Measurements from ENCODE around the gene AHCYL2. TPM values are rescaled to one million over a fixed set of nuclear protein-coding genes. Genes with fewer than 3 reads are reported as not detected.
A peak's percentile ranks its signal among the peaks of the same experiment; 100 is the strongest.
"Not testable (repeated sequence)": the region's sequence is repeated elsewhere in the genome, so short reads cannot be mapped to it uniquely, and the experiment has no call there.

AHCYL2 gene
- total RNA-seq, 1 donor from 2014 or later, result 12.0 TPM

- Histone ChIP-seq H3K27ac (ENCODE audit: low read depth, low read length) (peak overlapping the region; percentile 64), H3K36me3 (ENCODE audit: control insufficient read depth in 3 of 3, insufficient read depth in 3 of 3, low read length in 3 of 3) (peaks cover 2 to 3% (median 3%) of the 10 kb centered on the region in 3 donors), H3K9ac (ENCODE audit: low read depth in 1 of 3, low read length in 3 of 3) (peak overlapping the region; percentile 5 to 57 (median 33)), H3K4me1 (ENCODE audit: control insufficient read depth in 3 of 3, insufficient read depth in 3 of 3, low read length in 3 of 3) (peaks cover 15 to 24% (median 21%) of the 10 kb centered on the region in 3 donors), H3K9me3 (ENCODE audit: control insufficient read depth in 3 of 3, low read length in 3 of 3) (no peaks in the 10 kb centered on the region), H3K4me3 (ENCODE audit: low read length in 3 of 3) (no peak overlapping the region), H3K27me3 (ENCODE audit: control insufficient read depth in 3 of 3, insufficient read depth in 3 of 3, low read length in 3 of 3) (no peaks in the 10 kb centered on the region)
Observed at GRCh38 chr7:129401228-129401966, 176.6 kb downstream of the AHCYL2 start.

DNA sequence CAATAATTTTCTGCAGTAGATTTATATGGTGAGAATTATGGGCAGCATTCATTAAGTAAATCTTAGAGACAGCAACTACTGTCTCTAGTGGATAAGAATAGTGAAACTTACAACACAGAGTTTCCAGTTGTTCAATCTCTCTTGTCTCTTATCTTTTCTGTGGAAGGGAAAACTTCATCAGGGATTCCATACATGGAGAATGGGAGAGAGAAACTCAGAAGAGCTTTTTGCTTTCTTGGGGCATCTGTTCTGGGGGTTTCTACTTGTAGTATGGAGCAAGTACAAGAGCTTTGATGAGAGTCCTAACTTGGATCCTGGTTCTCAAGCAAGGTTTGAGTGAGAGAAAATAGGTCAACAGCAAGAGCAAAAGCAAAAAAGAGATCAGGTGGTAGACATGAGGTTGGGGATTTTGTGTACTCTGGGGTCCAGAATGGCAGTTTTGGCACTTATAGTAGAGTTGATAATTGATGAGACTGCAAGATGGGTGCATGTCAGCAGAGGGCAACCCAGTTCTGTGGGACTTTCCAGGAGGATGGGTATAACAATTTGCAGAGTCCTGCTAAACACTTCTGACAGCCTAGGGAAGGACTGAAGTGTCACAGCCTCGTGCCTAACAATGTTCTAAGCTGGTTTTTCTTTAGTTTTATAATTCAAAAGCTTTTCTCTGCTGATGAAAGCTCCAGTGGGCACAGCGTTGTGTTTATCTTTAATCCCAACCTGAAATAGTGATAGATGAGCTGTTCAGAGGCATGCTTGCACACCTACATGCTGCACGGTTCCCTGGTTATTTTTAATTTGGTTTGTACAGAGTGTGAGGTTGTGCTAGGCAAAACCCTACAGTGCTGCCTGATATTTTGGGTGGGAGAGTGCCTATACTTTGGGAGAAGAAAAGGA is 177.4 kb downstream of the AHCYL2 start:
- Histone ChIP-seq H3K27me3 (ENCODE audit: control insufficient read depth in 3 of 3, insufficient read depth in 3 of 3, low read length in 3 of 3) (no peaks in the 10 kb centered on the region), H3K36me3 (ENCODE audit: control insufficient read depth in 3 of 3, insufficient read depth in 3 of 3, low read length in 3 of 3) (peaks cover 2 to 5% (median 3%) of the 10 kb centered on the region in 3 donors), H3K4me3 (ENCODE audit: low read length in 3 of 3) (no peak overlapping the region), H3K27ac (ENCODE audit: low read depth, low read length) (peak overlapping the region; percentile 64), H3K4me1 (ENCODE audit: control insufficient read depth in 3 of 3, insufficient read depth in 3 of 3, low read length in 3 of 3) (peaks cover 15 to 24% (median 21%) of the 10 kb centered on the region in 3 donors), H3K9me3 (ENCODE audit: control insufficient read depth in 3 of 3, low read length in 3 of 3) (no peaks in the 10 kb centered on the region), H3K9ac (ENCODE audit: low read depth in 1 of 3, low read length in 3 of 3) (peak overlapping the region in 1 of 3 donors; percentile 3)

GRCh38 chr7:129405527-129405926 is 180.7 kb downstream of the AHCYL2 start:
- H3K36me3 ChIP-seq (ENCODE audit: control insufficient read depth in 3 of 3, insufficient read depth in 3 of 3, low read length in 3 of 3), result peaks cover 2 to 7% (median 6%) of the 10 kb centered on the region in 3 donors
- H3K27me3 ChIP-seq (ENCODE audit: control insufficient read depth in 3 of 3, insufficient read depth in 3 of 3, low read length in 3 of 3), result no peaks in the 10 kb centered on the region
- no peak overlapping the region for H3K27ac ChIP-seq (ENCODE audit: low read depth, low read length)
- H3K9me3 ChIP-seq (ENCODE audit: control insufficient read depth in 3 of 3, low read length in 3 of 3), result no peaks in the 10 kb centered on the region
- no peak overlapping the region for H3K9ac ChIP-seq (ENCODE audit: low read depth in 1 of 3, low read length in 3 of 3)
- H3K4me1 ChIP-seq (ENCODE audit: control insufficient read depth in 3 of 3, insufficient read depth in 3 of 3, low read length in 3 of 3), result peaks cover 15 to 21% (median 19%) of the 10 kb centered on the region in 3 donors
- H3K4me3 ChIP-seq (ENCODE audit: low read length in 3 of 3), result no peak overlapping the region

- not testable (repeated sequence) for H3K4me1 ChIP-seq (ENCODE audit: control insufficient read depth in 3 of 3, insufficient read depth in 3 of 3, low read length in 3 of 3); H3K27me3 ChIP-seq (ENCODE audit: control insufficient read depth in 3 of 3, insufficient read depth in 3 of 3, low read length in 3 of 3); H3K9ac ChIP-seq (ENCODE audit: low read depth in 1 of 3, low read length in 3 of 3); H3K9me3 ChIP-seq (ENCODE audit: control insufficient read depth in 3 of 3, low read length in 3 of 3); H3K36me3 ChIP-seq (ENCODE audit: control insufficient read depth in 3 of 3, insufficient read depth in 3 of 3, low read length in 3 of 3); H3K4me3 ChIP-seq (ENCODE audit: low read length in 3 of 3); H3K27ac ChIP-seq (ENCODE audit: low read depth, low read length)
Observed at GRCh38 chr7:129410238-129410637, 185.4 kb downstream of the AHCYL2 start.

DNA sequence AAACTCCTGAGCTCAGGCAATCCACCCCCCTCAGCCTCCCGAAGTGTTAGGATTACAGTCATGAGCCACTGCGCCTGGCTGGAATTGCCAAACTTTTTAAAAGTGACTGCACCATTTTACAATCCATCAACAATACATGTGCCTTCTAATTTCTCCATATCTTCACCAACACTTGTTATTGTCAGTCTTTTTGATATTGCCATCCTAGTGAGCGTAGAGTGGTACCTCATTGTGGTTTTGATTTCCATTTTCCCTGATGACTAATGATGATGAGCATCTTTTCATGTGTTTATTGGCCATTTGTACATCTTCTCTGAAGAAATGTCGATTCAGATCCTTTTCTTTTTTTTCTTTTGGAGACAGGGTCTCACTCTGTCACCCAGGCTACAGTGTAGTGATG is 187.7 kb downstream of the AHCYL2 start:
- peaks cover 0 to 5% (median 3%) of the 10 kb centered on the region in 3 donors for H3K4me1 ChIP-seq (ENCODE audit: control insufficient read depth in 3 of 3, insufficient read depth in 3 of 3, low read length in 3 of 3)
- no peak overlapping the region for H3K27ac ChIP-seq (ENCODE audit: low read depth, low read length)
- no peaks in the 10 kb centered on the region for H3K27me3 ChIP-seq (ENCODE audit: control insufficient read depth in 3 of 3, insufficient read depth in 3 of 3, low read length in 3 of 3)
- H3K9me3 ChIP-seq (ENCODE audit: control insufficient read depth in 3 of 3, low read length in 3 of 3), result no peaks in the 10 kb centered on the region
- H3K4me3 ChIP-seq (ENCODE audit: low read length in 3 of 3), result no peak overlapping the region
- no peak overlapping the region for H3K9ac ChIP-seq (ENCODE audit: low read depth in 1 of 3, low read length in 3 of 3)
- H3K36me3 ChIP-seq (ENCODE audit: control insufficient read depth in 3 of 3, insufficient read depth in 3 of 3, low read length in 3 of 3), result peaks cover 5 to 8% (median 8%) of the 10 kb centered on the region in 3 donors

- Histone ChIP-seq H3K9ac (ENCODE audit: low read depth in 1 of 3, low read length in 3 of 3) (no peak overlapping the region), H3K36me3 (ENCODE audit: control insufficient read depth in 3 of 3, insufficient read depth in 3 of 3, low read length in 3 of 3) (peaks cover 3 to 6% (median 6%) of the 10 kb centered on the region in 3 donors), H3K27me3 (ENCODE audit: control insufficient read depth in 3 of 3, insufficient read depth in 3 of 3, low read length in 3 of 3) (no peaks in the 10 kb centered on the region), H3K4me1 (ENCODE audit: control insufficient read depth in 3 of 3, insufficient read depth in 3 of 3, low read length in 3 of 3) (peaks cover 2 to 5% (median 4%) of the 10 kb centered on the region in 3 donors), H3K9me3 (ENCODE audit: control insufficient read depth in 3 of 3, low read length in 3 of 3) (no peaks in the 10 kb centered on the region), H3K4me3 (ENCODE audit: low read length in 3 of 3) (no peak overlapping the region), H3K27ac (ENCODE audit: low read depth, low read length) (no peak overlapping the region)
Observed at GRCh38 chr7:129417073-129417472, 192.2 kb downstream of the AHCYL2 start.

- Histone ChIP-seq H3K4me1 (ENCODE audit: control insufficient read depth in 3 of 3, insufficient read depth in 3 of 3, low read length in 3 of 3) (peaks cover 12 to 19% (median 12%) of the 10 kb centered on the region in 3 donors), H3K4me3 (ENCODE audit: low read length in 3 of 3) (peak overlapping the region in 1 of 3 donors; percentile 34), H3K9me3 (ENCODE audit: control insufficient read depth in 3 of 3, low read length in 3 of 3) (no peaks in the 10 kb centered on the region), H3K36me3 (ENCODE audit: control insufficient read depth in 3 of 3, insufficient read depth in 3 of 3, low read length in 3 of 3) (peaks cover 6 to 17% (median 11%) of the 10 kb centered on the region in 3 donors), H3K27me3 (ENCODE audit: control insufficient read depth in 3 of 3, insufficient read depth in 3 of 3, low read length in 3 of 3) (no peaks in the 10 kb centered on the region), H3K27ac (ENCODE audit: low read depth, low read length) (peak overlapping the region; percentile 90), H3K9ac (ENCODE audit: low read depth in 1 of 3, low read length in 3 of 3) (peak overlapping the region; percentile 24 to 47 (median 28))
Observed at GRCh38 chr7:129421717-129422250, 197.0 kb downstream of the AHCYL2 start.

GRCh38 chr7:129422727-129423126 is 197.9 kb downstream of the AHCYL2 start:
- H3K4me3 ChIP-seq (ENCODE audit: low read length in 3 of 3), result peak overlapping the region in 1 of 3 donors; percentile 34
- peaks cover 9 to 17% (median 16%) of the 10 kb centered on the region in 3 donors for H3K36me3 ChIP-seq (ENCODE audit: control insufficient read depth in 3 of 3, insufficient read depth in 3 of 3, low read length in 3 of 3)
- peaks cover 12 to 19% (median 12%) of the 10 kb centered on the region in 3 donors for H3K4me1 ChIP-seq (ENCODE audit: control insufficient read depth in 3 of 3, insufficient read depth in 3 of 3, low read length in 3 of 3)
- peak overlapping the region in 1 of 3 donors; percentile 47 for H3K9ac ChIP-seq (ENCODE audit: low read depth in 1 of 3, low read length in 3 of 3)
- no peaks in the 10 kb centered on the region for H3K27me3 ChIP-seq (ENCODE audit: control insufficient read depth in 3 of 3, insufficient read depth in 3 of 3, low read length in 3 of 3)
- H3K27ac ChIP-seq (ENCODE audit: low read depth, low read length), result peak overlapping the region; percentile 90
- H3K9me3 ChIP-seq (ENCODE audit: control insufficient read depth in 3 of 3, low read length in 3 of 3), result no peaks in the 10 kb centered on the region

DNA sequence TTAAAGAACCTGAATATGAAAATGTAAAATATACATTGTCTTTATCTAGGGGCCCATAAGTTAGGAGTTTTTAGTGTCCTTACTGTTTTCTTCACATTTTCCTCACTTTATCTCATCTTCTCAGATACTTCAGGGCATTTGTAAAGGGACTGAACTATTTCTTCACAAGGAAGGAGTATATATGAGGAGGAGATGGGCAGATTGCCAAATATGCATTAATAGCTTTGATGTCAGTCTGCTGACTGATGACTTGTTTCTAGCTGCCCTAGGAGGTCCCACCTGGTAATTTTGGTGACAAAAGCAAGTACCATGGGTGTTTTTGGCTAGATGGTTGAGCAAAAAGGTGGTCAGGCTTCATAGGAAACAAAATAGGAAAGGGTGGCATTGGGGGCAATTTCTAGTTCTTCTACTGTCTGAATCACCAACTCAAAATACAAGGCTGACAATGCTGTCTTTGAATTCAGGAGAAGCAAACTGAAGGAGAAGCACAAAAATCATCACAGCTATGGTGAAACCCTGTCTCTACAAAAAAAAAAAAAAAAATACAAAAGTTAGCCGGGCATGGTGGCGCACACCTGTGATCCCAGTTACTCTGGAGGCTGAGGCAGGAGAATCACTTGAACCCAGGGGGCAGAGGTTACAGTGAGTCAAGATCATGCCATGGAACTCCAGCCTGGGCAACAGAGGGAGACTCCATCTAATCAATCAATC is 199.0 kb downstream of the AHCYL2 start:
- Histone ChIP-seq H3K36me3 (ENCODE audit: control insufficient read depth in 3 of 3, insufficient read depth in 3 of 3, low read length in 3 of 3) (peaks cover 9 to 17% (median 16%) of the 10 kb centered on the region in 3 donors), H3K9ac (ENCODE audit: low read depth in 1 of 3, low read length in 3 of 3) (no peak overlapping the region), H3K9me3 (ENCODE audit: control insufficient read depth in 3 of 3, low read length in 3 of 3) (no peaks in the 10 kb centered on the region), H3K4me3 (ENCODE audit: low read length in 3 of 3) (no peak overlapping the region), H3K27me3 (ENCODE audit: control insufficient read depth in 3 of 3, insufficient read depth in 3 of 3, low read length in 3 of 3) (no peaks in the 10 kb centered on the region), H3K4me1 (ENCODE audit: control insufficient read depth in 3 of 3, insufficient read depth in 3 of 3, low read length in 3 of 3) (peaks cover 12 to 19% (median 12%) of the 10 kb centered on the region in 3 donors), H3K27ac (ENCODE audit: low read depth, low read length) (no peak overlapping the region)
